Stimulated activated naive CD4-positive, alpha-beta T cell treated with Interleukin-2 at 50 U/mL for 16 hours (primary cell): ENCODE data around the gene ELMOD3.
A peak's percentile ranks its signal among the peaks of the same experiment; 100 is the strongest.
"Not testable (repeated sequence)": the region's sequence is repeated elsewhere in the genome, so short reads cannot be mapped to it uniquely, and the experiment has no call there.

Source experiments
- DNase-seq: peaks from one replicate; lab custom pipeline; 2025; lab: John Stamatoyannopoulos, UW

Gene ELMOD3

DNA sequence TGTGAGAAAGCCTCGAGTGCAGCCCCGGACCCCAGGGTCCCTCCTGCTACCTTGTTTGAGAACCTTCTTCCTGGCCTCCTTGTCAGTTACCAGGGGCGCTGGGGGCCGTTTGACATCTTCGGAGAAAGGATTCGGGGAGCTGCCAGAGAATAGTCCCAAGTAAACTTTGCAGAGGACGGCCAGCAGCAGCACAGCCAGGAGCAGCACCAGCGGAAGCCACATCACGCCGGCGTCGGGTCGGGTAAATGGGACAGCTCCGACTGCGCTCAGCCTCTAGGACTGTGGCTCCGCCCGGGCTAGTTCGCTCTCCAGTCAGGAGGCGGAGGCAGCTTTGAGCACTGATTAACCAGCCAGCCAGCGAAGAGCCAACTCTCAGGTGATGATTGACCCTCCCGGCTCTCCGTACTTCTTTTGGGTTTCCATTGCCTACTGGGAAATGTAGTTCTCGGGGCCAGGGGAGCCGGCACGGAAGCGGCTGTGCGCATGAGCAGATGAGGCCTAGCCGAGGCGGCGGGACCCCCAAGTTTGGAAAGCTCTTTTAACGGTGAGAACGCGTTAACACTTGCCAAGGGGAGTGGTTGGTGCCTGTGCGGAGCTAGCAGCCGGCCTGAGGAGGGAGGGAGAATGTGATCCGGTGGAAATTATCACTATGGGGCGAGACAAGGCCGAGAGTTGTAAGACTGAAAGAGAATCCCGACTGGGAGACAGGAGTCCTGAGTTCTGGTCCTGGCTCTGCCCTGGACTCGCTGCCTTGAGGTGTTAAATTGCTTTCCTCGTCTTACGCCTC lies at the start of gene ELMOD3, which contains the start of gene RETSAT:
Gene ELMOD3, plus strand, starts transcription at position 484 of the 787 bp plus-strand sequence. CDS start 2,430 bp downstream, outside the sequence.
Gene RETSAT, minus strand, starts transcription at position 243 of the 787 bp plus-strand sequence. Its CDS starts 21 bp downstream, at position 222.
- peak; percentile 97 for DNase-seq

DNA sequence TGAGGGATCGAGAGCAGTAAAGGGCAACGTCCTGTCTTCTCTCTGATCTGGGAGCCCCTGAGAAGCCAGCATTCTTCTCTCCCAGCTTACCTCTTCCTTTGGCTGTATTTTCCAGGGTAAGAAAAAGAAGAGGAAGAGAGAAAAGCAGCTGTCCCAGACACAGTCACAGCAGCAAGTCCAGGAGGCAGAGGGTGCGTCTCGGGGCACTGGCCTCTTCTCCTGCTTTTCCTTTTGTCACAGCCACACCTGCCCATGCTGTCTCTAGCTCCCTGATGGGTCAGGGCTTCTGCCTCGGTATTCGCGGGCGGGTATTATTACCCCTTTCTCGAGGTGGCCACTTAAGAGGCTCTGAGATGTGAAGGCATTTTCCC lies 47.1 kb upstream of the ELMOD3 start:
- no peak for DNase-seq

DNA sequence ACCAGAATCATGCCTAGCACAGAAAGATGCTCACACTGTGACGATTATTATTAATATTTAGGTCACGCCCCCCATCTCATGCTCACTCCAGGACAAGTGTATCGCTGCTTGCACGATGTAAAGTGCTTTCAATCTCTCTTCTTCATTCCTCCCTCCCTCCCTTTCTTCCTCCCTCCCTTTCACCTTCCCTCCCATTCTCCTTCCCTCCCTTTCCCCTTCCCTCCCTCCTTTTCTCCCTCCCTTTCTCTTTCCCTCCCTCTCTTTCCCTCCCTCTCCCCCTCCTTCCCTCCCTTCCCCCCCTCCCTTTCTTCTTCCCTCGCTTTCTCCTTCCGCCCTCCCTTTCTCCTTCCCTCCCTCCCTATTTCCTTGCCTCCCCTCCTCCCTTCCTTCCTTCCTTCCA lies 46.4 kb upstream of the ELMOD3 start:
- no peak for DNase-seq

DNA sequence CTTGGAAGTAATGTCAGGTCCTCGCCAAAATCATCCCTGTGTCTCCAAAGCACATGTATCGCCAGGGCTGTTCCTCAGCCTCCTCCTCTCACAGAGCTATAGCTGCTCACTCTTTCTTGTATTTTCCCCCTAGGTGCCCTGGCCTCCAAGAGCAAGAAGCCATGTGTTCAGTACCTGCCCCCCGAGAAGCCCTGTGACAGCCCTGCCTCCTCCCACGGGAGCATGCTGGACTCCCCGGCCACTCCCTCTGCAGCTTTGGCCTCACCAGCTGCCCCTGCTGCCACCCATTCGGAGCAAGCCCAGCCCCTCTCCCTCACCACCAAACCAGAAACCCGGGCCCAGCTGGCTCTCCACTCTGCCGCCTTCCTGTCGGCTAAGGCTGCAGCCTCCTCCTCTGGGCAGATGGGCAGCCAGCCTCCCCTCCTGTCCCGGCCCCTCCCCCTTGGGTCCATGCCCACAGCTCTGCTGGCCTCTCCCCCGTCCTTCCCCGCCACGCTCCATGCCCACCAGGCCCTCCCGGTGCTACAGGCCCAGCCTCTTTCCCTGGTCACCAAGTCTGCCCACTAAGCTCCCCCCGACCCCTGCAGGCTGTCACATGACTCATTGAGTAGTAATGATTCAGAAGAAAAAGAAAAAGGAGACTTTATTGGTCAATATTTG lies 45.5 kb upstream of the ELMOD3 start:
- DNase-seq: no peak

DNA sequence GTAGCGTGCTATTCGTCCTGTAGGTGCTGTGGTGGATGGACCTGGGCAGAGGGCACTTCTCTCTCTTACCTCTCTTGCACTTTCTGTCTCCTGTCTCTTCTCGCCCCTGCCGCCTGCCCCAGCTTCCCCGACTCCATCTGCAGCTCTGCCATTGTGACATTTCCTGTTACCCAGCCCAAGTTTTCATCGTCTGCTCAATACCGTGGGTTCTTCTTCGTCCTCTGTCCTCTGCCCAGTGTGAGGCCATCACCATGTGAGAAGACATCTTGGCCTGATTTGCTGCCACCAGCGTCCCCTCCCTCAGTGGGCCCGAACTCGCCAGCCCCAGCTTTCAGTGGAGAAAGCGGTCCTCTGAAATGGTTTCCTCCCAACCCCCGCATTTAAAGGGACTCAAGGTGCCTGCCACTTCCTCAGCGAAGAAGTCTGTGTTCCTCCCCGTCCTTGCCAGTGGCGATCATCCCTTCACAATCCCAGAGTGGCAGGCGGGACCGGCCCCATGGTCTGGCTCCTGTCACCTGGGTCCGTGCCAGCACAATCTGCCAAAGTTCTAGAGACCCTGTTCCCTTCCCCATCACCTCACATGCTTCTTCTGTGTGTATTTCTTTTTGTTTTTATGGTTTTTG lies 44.8 kb upstream of the ELMOD3 start:
- DNase-seq: no peak

DNA sequence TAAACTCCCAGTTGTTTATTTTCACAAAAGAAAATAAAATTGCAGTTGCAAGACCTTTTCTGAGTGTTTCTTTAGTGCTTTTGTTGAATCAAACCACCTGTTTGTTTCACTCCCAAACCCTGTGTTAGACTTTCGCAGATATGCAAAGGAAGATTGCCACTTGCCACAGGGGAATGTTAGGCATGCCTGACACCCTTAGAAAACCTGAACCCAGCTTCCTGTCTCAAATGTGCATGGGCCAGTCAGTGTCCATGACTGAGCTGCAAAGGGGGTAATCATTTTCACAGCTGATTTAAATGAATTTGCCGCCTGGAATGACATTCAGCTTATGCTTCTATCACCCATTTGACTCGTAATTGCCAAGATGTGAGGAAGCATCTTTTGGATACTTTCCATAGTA lies 44.2 kb upstream of the ELMOD3 start:
- DNase-seq: no peak

DNA sequence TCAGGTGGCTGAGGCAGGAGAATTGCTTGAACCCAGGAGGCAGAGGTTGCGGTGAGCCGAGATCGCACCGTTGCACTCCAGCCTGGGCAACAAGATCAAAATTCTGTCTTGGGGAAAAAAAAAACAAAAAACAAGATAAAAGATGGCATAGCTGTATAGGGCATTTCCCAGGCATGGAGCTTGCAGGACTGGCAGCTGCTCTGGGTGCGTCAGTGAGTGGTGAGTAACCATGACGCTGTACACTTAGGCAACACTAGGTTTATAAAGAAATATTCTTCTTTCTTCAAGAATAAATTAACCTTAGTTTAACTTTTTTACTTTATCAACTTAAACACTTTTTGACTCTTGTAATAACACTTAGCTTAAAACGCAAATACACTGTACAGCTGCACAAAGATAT lies 42.2 kb upstream of the ELMOD3 start:
- DNase-seq: no peak

DNA sequence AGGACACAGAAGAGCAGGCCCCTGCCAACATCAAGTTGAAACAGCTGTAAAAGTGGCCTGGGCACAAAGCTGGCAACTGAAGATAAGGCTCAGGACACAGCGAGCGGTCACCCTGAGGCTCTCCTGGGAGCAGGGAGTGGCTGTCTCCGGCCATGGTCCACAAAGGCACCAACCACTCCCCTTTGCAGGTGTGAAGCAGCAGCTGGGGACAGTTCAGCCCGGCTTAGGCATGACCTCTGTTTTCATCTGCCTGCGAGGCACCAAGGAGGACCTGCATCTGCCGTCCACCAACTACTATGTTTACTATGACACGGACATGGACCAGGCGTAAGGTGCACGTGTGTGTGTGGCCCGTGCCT lies 39.7 kb upstream of the ELMOD3 start:
- no peak for DNase-seq

DNA sequence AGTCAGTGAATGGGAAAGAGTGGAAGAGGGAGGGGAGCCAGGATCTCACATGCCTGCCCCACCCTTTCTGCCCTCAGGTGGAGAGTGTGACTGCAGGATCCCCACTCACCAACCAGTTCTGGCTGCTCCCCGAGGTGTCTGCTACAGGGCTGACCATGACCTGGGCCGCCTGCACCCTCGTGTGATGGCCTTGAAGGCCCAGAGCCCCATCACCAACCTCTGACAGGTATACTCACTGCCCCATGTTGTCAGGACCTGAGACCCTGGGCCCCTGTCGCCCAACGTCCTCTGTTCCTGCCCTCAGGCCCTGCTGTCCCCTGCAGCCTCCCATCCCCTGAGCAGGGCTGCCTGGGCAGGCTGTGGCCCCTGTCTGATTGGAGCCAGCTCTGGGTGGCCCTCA lies 38.6 kb upstream of the ELMOD3 start:
- not testable (repeated sequence) for DNase-seq

DNA sequence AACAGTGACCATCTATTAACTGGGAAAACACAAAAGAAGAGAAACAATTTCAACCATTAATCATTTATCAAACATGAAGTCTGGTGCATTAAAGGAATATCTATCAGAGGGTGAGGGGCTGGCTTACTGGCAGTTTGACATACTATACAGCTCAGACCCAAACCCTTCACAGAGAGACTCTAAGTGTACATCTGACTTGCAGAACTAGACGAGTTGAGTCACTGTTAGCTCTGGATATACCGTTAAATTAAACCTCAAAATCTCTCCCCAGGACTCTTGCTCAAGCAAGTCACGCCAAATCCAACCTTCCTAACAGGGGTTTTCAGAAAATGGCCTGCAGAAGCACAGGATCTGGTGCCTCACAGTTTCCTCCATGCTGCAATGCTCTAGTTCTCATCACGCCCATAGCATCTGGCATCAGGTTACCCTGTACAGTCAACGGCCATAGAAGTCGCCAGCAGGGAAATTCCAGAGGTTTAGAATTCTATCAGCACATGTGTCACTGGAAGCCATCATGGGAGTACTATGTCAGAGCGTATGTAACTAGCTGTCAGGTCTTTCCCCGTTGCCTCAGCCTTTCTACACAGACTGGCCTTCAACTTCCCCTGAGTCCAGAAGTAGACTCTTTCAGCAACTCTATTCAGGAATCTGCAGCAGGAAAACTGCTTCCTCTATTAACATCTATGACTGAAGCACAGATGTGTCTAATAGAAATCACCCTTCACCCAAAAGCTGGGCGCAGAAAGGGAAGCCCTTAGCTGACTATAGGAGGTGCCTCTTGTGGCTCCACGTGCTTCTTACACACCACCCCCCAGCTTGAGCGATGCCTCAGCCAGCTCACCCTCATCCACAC lies 36.1 kb upstream of the ELMOD3 start:
- peak; percentile 41 for DNase-seq

DNA sequence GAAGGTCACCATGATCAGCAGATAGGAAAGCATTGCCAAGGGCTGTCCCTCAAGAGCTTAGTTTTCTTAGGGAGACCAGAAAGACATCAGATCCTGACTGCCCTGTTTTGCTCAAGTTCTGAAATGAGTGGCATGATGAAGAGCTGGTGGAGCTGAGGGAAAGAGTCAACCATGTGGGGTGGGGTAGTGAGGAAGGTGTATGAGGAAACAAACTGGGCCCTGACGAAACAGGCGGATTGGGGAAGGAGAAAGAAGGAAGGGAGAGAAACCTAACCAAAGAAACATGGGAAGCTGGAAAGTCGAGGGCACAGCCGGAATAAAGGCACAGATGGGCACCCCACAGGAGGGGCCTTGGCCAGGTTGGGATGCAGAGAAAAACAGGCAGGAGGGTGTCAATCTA lies 34.8 kb upstream of the ELMOD3 start:
- no peak for DNase-seq

DNA sequence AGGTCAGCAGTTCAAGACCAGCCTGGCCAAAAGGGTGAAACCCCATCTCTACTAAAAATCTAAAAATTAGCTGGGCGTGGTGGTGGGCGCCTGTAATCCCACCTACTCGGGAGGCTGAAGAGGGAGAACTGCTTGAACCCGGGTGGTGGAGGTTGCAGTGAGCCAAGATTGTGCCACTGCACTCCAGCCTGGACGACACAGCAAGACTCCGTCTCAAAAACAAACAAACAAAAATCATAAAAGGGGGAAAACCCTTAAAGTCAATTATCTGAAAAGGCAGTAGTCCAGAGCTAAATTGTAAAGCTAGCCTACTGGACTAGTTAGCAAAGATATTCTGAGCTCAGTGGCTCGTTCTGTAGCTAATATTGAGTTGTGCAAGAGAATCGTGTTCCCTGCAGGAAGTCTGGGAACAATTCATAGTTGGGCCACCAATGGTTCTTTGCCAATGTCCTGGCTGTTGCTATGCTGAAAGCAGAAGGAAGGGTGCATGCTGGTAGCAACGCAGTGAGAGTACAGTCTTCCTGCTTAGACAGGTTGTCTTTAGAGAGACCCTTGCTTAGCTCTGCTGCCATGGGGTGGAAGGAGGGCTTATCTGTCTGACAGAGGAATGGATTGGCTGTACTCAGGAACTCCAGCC lies 31.1 kb upstream of the ELMOD3 start:
- DNase-seq: no peak

DNA sequence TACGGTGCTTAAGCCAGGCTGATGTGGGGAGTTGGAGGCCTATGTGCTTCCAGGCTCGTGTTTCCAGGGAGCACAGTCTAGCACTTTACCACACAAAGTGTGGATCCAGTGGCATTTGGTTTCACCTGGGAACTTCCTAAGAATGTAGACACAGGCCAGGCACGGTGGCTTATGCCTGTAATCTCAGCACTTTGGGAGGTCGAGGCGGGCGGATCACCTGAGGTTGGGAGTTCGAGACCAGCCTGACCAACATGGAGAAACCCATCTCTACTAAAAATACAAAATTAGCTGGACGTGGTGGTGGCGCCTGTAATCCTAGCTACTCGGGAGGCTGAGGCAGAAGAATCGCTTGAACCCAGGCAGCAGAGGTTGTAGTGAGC lies 30.6 kb upstream of the ELMOD3 start:
- not testable (repeated sequence) for DNase-seq

DNA sequence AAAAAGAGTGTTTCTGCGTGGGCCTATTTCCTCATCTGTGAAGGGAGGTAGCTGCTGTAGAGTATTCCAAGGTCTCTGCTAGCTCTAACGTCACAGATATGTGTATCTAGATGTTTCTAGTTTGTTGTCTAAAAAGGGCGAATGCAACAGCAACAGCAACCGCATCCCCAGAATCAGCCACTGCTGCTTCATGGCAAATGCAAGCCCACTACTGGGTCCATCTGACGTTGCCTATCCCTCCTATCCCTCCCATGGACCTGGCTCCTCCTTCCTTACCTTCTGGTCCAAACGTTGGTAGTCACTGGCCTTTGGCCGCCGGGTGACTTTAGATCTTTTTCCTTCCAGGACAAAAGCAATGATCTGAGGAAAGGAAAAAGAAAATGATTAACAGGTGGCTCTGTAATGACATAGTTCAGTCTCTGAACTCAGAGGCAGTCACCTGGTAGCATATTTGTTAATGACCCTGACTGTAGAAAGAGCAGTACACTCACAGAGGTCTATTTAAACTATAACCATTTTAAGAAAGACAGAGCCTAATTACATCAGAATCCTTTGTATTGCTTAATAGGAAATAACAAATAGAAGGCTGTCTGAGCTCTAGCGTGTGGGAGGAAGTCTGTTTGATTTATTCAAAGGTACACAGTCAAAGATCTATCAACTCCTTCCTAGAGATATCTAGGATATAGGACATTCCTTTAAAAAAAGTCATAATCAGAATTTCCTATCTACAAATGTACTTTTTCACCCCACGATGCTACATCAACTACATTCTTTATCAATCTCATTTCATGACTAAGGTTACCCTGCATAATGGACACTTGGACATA lies 29.7 kb upstream of the ELMOD3 start:
- DNase-seq: no peak

DNA sequence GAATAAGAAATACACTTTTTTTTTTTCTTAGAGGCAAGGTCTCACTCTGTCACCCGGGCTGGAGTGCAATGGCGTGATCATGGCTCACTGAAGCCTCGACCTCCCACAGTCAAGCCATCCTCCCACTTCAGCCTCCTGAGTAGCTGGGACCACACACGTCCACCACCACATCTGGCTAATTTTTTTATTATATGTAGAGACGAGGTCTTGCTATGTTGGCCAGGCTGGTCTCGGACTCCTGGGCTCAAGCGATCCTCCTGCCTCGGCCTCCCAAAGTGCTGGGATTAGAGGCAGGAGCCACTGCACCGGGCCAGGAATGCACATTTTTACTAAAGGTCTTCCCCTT lies 29.1 kb upstream of the ELMOD3 start:
- DNase-seq: no peak

DNA sequence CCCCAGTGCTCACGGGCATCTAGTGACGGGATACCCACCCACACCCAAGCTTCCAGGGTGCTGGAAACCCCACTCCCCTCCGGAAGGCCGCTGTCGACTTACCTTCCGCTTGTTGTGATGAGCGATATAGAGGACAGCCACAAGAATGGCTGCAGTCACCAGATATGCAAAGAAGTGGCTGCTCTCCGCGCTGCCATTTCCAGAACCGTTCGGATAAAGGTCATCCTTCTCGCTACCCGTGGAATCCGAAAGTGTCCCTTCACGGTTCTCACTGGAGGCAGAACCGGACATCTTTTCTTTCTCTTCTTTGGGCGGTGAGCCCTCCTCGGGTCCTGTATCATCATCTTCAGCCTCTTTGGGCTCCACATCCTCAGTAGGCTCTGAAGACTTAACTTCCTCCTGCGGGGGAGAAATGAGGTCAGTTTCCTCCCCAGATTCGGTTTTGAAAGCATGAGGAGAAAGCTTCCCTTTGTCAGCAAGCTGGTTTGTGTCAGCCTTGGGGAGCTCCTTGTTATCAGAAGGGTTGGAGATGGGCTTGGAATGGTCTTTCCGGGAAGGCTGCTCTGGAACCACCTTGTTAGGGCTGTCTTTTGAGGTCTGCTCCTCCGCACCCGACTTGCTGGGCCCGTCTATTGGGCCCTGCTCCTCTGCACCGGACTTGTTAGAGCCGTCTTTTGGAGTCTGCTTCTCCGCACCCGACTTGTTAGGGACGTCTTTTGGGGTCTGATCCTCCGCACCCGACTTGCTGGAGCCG lies 28.0 kb upstream of the ELMOD3 start:
- DNase-seq: peak; percentile 40

DNA sequence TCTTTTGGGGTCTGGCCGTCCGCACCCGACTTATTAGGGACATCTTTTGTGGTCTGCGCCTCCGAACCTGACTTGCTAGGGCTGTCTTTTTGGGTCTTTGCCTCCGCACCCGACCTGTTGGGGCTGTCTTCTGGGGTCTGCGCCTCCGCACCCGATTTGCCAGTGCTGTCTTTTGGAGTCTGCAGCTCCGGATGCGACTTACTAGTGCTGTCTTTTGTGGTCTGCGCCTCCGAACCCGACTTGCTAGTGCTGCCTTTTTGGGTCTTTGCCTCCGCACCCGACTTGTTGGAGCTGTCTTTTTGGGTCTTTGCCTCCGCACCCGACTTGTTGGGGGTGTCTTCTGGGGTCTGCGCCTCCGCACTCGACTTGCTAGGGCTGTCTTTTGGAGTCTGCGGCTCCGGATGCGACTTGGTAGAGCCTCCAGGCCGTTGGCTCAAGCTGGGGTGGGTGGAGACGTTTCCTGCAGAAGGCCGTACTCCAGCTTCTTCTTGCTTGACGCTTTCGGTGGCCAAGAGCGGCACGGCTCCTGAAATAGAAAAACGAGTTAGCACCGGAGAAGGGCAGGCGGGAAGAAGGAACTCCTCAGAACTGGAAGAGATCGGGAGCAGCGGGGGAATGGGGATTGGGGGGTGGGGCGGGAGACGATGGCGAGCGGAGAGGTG lies 27.3 kb upstream of the ELMOD3 start:
- peak; percentile 39 for DNase-seq

DNA sequence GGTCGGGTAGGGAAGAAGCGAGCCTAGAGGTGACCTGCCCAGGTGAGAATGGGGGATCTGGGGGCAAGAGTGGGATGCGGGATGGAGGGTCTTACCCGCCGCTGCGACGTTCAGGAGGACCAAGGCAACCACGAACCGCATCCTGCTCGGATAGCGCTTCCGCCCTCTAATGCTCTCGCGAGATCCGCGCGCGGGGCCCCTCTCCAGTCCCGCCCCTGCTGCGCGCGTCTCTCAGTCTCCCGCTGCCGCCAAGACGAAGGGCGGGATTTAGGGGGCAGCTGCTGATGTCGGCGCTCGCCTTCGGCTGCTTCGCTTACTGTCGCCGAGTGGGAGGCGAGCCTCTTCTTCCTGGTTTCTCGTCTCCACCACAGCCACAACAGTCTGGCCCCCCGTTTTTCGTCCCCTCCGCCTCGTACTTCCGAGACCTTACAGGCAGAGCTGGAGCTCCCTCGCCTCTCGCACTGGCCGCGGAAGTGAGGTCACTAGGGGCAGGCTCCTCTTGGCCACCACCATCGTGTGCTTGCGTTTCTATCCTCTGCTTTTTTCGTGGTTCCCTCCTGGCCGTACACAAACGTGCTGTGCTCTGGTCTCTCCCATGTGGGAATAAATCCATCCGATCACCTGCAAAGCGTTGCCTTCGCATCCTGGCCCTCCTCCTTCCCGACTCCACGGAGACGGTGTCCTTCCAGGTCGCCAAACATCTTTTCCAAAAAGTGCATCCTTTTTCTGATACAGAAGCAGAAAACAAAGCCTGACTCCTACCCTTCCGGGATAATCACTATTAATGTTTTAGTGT lies 26.5 kb upstream of the ELMOD3 start, which contains the start of gene TGOLN2:
Gene TGOLN2, minus strand, starts transcription at position 168 of the 796 bp plus-strand sequence. Its CDS starts 27 bp downstream, at position 141.
- peak; percentile 91 for DNase-seq

DNA sequence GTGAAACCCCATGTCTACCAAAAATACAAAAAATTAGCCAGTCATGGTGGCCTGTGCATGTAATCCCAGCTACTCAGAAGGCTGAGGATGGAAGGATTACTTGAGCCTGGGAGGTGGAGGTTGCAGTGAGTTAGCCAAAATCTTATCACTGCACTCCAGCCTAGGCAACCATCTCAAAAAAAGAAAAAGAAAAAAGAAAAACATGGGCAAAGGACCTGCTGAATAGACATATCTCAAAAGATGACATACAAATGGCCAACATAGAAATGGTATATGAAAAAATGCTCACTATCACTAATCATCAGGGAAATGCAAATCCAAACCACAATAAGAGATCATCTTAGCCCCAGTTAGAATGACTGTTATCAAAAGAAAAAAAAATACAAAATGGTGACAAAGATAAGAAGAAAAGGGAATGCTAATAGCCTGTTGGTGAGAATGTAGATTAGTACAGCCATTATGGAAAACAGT lies 25.4 kb upstream of the ELMOD3 start:
- no peak for DNase-seq
